H1 (cell line): ENCODE measurements around the gene PLA2G4D. TPM values are rescaled to one million over a fixed set of nuclear protein-coding genes. Genes with fewer than 3 reads are reported as not detected.

Experiments used
- CTCF ChIA-PET: fragments of 300-600 bp; sonication (Branson Sonifier 250); formaldehyde crosslinking; loops from one replicate; lab custom pipeline; 2021; ENCODE audit not compliant: partially characterized antibody; lab: Charles Lee
- POLR2A ChIA-PET: fragments of 300-600 bp; sonication (Branson Sonifier 250); formaldehyde crosslinking; loops from one replicate; lab custom pipeline; 2021; ENCODE audit warnings: inconsistent platforms; ENCODE audit not compliant: partially characterized antibody; lab: Charles Lee
- DNase-seq, 2 experiments: peaks; one replicate each; pipeline versions ENCODE4 v3.0.0 to v3.0.0-alpha.2; 2010 to 2022; ENCODE audit warnings: low spot score in 2 of 2, low read depth in 1 of 2, mixed read lengths in 1 of 2
- FAIRE-seq: peaks from 2 replicates; lab custom pipeline; 2011; peaks lifted over from hg19 to GRCh38; lab: Jason Lieb, UNC
- H2AFZ ChIP-seq: 2 replicates; pipeline ENCODE4 v1.8.1; 2012; ENCODE audit warnings: low read length, inconsistent platforms
- H2AK5ac ChIP-seq: 2 replicates; pipeline ENCODE4 v1.6.1; 2013; ENCODE audit warnings: low read depth, low read length
- H2BK120ac ChIP-seq: replicated peaks from 2 replicates; pipeline ENCODE3; 2013; ENCODE audit warnings: low read depth, low read length, inconsistent platforms
- H2BK12ac ChIP-seq: 2 replicates; pipeline ENCODE4 v1.6.1; 2013; ENCODE audit warnings: low read depth, low read length
- H2BK15ac ChIP-seq: 2 replicates; pipeline ENCODE4 v1.6.1; 2013; ENCODE audit warnings: low read length
- H2BK20ac ChIP-seq: 2 replicates; pipeline ENCODE4 v1.6.1; 2013; ENCODE audit warnings: low read length
- H2BK5ac ChIP-seq: 2 replicates; pipeline ENCODE4 v1.6.1; 2013; ENCODE audit warnings: low read depth, low read length
- H3K14ac ChIP-seq: 2 replicates; pipeline ENCODE4 v1.6.1; 2013; ENCODE audit warnings: inconsistent platforms; ENCODE audit not compliant: insufficient read length
- H3K18ac ChIP-seq: 2 replicates; pipeline ENCODE4 v1.6.1; 2013; ENCODE audit warnings: low read length; ENCODE audit errors: extremely low read depth
- H3K23ac ChIP-seq: 2 replicates; pipeline ENCODE4 v1.6.1; 2013; ENCODE audit warnings: inconsistent platforms; ENCODE audit not compliant: insufficient read length
- H3K23me2 ChIP-seq: 2 replicates; pipeline ENCODE4 v1.6.1; 2013; ENCODE audit warnings: low read depth, low read length
- H3K27ac ChIP-seq: 2 replicates; pipeline ENCODE4 v1.6.1; 2011; ENCODE audit warnings: low read depth, low read length, inconsistent platforms
- H3K27me3 ChIP-seq, 4 experiments: replicated peaks in 1 of 4; 1 replicate in 1 of 4; 2 replicates in 3 of 4; pipeline versions ENCODE4 v1.6.1 to v1.8.1; 2011 to 2013; ENCODE audit warnings: low read length in 3 of 4, mild to moderate bottlenecking in 3 of 4, inconsistent platforms in 2 of 4, mixed read lengths in 2 of 4, moderate library complexity in 1 of 4; ENCODE audit not compliant: control insufficient read depth in 3 of 4, insufficient read depth in 3 of 4; ENCODE audit errors: extremely low read depth in 1 of 4
- H3K36me3 ChIP-seq, 4 experiments: 2 replicates each; pipeline versions ENCODE4 v1.6.1 to v1.8.1; 2011 to 2013; ENCODE audit warnings: mild to moderate bottlenecking in 4 of 4, low read length in 3 of 4, moderate library complexity in 2 of 4, control low read depth in 1 of 4, inconsistent platforms in 1 of 4; ENCODE audit not compliant: insufficient read depth in 4 of 4, control insufficient read depth in 2 of 4
- H3K4ac ChIP-seq: replicated peaks from 2 replicates; pipeline ENCODE3; 2013; ENCODE audit warnings: low read length, low read depth, mixed read lengths, inconsistent platforms; ENCODE audit not compliant: insufficient read length
- H3K4me1 ChIP-seq, 4 experiments: replicated peaks in 1 of 4; 1 replicate in 1 of 4; 2 replicates in 3 of 4; pipeline versions ENCODE4 v1.6.1 to v1.8.1; 2011 to 2013; ENCODE audit warnings: low read length in 3 of 4, inconsistent platforms in 2 of 4, mixed read lengths in 1 of 4; ENCODE audit not compliant: insufficient read depth in 4 of 4, control insufficient read depth in 3 of 4
- H3K4me2 ChIP-seq, 2 experiments: 2 replicates each; pipeline versions ENCODE4 v1.6.1 to v1.8.1; 2011 to 2013; ENCODE audit warnings: low read depth in 2 of 2, low read length in 2 of 2, control low read depth in 1 of 2, inconsistent platforms in 1 of 2, mild to moderate bottlenecking in 1 of 2; ENCODE audit not compliant: insufficient read depth in 1 of 2
- H3K4me3 ChIP-seq, 4 experiments: fragments of 200-600, 300-600 bp in 1 of 4; sonication (generic), shearing (Covaris generic), sonication (Bioruptor Twin) in 1 of 4; 2 replicates each; pipeline versions ENCODE4 v1.5.1 to v1.8.1; 2011 to 2016; ENCODE audit warnings: low read length in 4 of 4, low read depth in 3 of 4, control low read depth in 2 of 4, inconsistent platforms in 2 of 4, mild to moderate bottlenecking in 2 of 4, mixed read lengths in 1 of 4, moderate library complexity in 1 of 4; ENCODE audit not compliant: insufficient read depth in 2 of 4; ENCODE audit errors: extremely low read depth in 1 of 4
- H3K56ac ChIP-seq: replicated peaks from 2 replicates; pipeline ENCODE3; 2013; ENCODE audit warnings: low read depth, mild to moderate bottlenecking, mixed read lengths, low read length, inconsistent platforms; ENCODE audit not compliant: insufficient read length
- H3K79me1 ChIP-seq: 2 replicates; pipeline ENCODE4 v1.6.1; 2013; ENCODE audit warnings: low read depth, low read length, control low read depth
- H3K79me2 ChIP-seq, 2 experiments: 2 replicates each; pipeline versions ENCODE4 v1.6.1 to v1.8.1; 2012 to 2013; ENCODE audit warnings: low read length in 2 of 2, mild to moderate bottlenecking in 2 of 2, inconsistent platforms in 1 of 2; ENCODE audit not compliant: insufficient read depth in 2 of 2, control insufficient read depth in 1 of 2
- H3K9ac ChIP-seq, 4 experiments: replicated peaks in 1 of 4; 1 replicate in 1 of 4; 2 replicates in 3 of 4; pipeline versions ENCODE4 v1.6.1 to v1.8.1; 2011 to 2013; ENCODE audit warnings: low read depth in 3 of 4, low read length in 3 of 4, control low read depth in 2 of 4, mild to moderate bottlenecking in 2 of 4, moderate library complexity in 2 of 4, inconsistent platforms in 1 of 4; ENCODE audit errors: extremely low read depth in 1 of 4
- H3K9me3 ChIP-seq, 2 experiments: 2 replicates each; pipeline versions ENCODE4 v1.6.1 to v1.8.1; 2012 to 2013; ENCODE audit warnings: mild to moderate bottlenecking in 2 of 2, moderate library complexity in 2 of 2, control low read depth in 1 of 2, inconsistent platforms in 1 of 2, low read depth in 1 of 2, low read length in 1 of 2, mixed read lengths in 1 of 2; ENCODE audit not compliant: insufficient read depth in 2 of 2
- H4K20me1 ChIP-seq, 2 experiments: replicated peaks in 1 of 2; 2 replicates each; pipeline versions ENCODE3 to v1.8.1; 2011 to 2013; ENCODE audit warnings: inconsistent platforms in 2 of 2, low read length in 2 of 2, mild to moderate bottlenecking in 1 of 2; ENCODE audit not compliant: insufficient read depth in 2 of 2, control insufficient read depth in 1 of 2
- H4K5ac ChIP-seq: 2 replicates; pipeline ENCODE4 v1.6.1; 2013; ENCODE audit warnings: low read length, low read depth, mixed read lengths, inconsistent platforms; ENCODE audit not compliant: insufficient read length
- H4K8ac ChIP-seq: 2 replicates; pipeline ENCODE4 v1.8.0; 2013; ENCODE audit warnings: mild to moderate bottlenecking, moderate library complexity, low read length, inconsistent platforms; ENCODE audit not compliant: insufficient read depth; ENCODE audit errors: extremely low read depth
- H4K91ac ChIP-seq: replicated peaks from 2 replicates; pipeline ENCODE3; 2013; ENCODE audit warnings: low read length, mixed read lengths, inconsistent platforms; ENCODE audit not compliant: insufficient read length
- CHD2 ChIP-seq: IDR thresholded peaks from 2 replicates; pipeline ENCODE4 v1.6.1; 2012; ENCODE audit warnings: low read length, improper control_type of control experiment
- JUN ChIP-seq: IDR thresholded peaks from 2 replicates; pipeline ENCODE4 v1.6.1; 2011; ENCODE audit warnings: low read depth, mild to moderate bottlenecking, improper control_type of control experiment, low read length
- NANOG ChIP-seq: IDR thresholded peaks from 2 replicates; pipeline ENCODE4 v1.6.1; 2011; ENCODE audit warnings: low read length, low read depth, mild to moderate bottlenecking, inconsistent platforms; ENCODE audit not compliant: insufficient read depth, poor library complexity, severe bottlenecking
- RFX5 ChIP-seq: IDR thresholded peaks from 2 replicates; pipeline ENCODE4 v1.6.1; 2011; ENCODE audit warnings: low read depth, low read length, improper control_type of control experiment, borderline replicate concordance
- SIRT6 ChIP-seq: IDR thresholded peaks from one replicate; pipeline ENCODE4 v1.7.1; 2012; ENCODE audit warnings: low read length, inconsistent platforms
- SP2 ChIP-seq: IDR thresholded peaks from 2 replicates; pipeline ENCODE4 v1.6.1; 2012; ENCODE audit warnings: mild to moderate bottlenecking, low read length, inconsistent platforms
- TAF7 ChIP-seq: optimal IDR thresholded peaks from 2 replicates; pipeline ENCODE3; 2011; ENCODE audit warnings: low read depth, mild to moderate bottlenecking, inconsistent platforms, low read length, moderate library complexity, borderline replicate concordance
- WGBS, 2 experiments: shearing (Covaris generic) in 1 of 2; methylation state at CpG; one replicate each; pipeline versions ENCODE4 v1.1.6 to v1.1.7; 2013 to 2015; ENCODE audit warnings: low lambda C conversion rate in 2 of 2, mixed read lengths in 2 of 2, inconsistent platforms in 1 of 2, low coverage in 1 of 2, missing lambda C conversion rate in 1 of 2; ENCODE audit not compliant: insufficient replicate concordance in 2 of 2, insufficient coverage in 1 of 2, insufficient read length in 1 of 2; ENCODE audit errors: extremely low coverage in 1 of 2, missing lambda C conversion rate in 1 of 2; 5-methylcytosine and 5-hydroxymethylcytosine counted together
- polyA plus RNA-seq, 7 experiments: library from polyadenylated mRNA; depleted of rRNA in 3 of 7; stranded (reverse) in 5 of 7; unstranded in 2 of 7; fragments of >200 nt in 5 of 7; fragments of 200-250 nt in 2 of 7; gene quantifications; 1 replicate in 5 of 7; 2 replicates in 1 of 7; 4 replicates in 1 of 7; pipeline versions ENCODE4 v1.2.1 to v1.2.3, GENCODE V29; 2011 to 2013; ENCODE audit warnings: missing spikeins in 2 of 7, mixed read lengths in 2 of 7
- total RNA-seq: library from RNA; stranded (reverse); fragmentation: NEBNext Ultra II Directional; extraction: Animal tissue kit (Norgen Biotek cat#: 25700); gene quantifications from 2 replicates; pipeline ENCODE4 v1.2.1, GENCODE V29; 2021

Gene PLA2G4D
- total and polyA plus RNA-seq, 2 of the 8 experiments (the other 6 are each of a cell fraction or from before 2014, with no cell fraction given), result 0.07 to 0.18 TPM

DNA sequence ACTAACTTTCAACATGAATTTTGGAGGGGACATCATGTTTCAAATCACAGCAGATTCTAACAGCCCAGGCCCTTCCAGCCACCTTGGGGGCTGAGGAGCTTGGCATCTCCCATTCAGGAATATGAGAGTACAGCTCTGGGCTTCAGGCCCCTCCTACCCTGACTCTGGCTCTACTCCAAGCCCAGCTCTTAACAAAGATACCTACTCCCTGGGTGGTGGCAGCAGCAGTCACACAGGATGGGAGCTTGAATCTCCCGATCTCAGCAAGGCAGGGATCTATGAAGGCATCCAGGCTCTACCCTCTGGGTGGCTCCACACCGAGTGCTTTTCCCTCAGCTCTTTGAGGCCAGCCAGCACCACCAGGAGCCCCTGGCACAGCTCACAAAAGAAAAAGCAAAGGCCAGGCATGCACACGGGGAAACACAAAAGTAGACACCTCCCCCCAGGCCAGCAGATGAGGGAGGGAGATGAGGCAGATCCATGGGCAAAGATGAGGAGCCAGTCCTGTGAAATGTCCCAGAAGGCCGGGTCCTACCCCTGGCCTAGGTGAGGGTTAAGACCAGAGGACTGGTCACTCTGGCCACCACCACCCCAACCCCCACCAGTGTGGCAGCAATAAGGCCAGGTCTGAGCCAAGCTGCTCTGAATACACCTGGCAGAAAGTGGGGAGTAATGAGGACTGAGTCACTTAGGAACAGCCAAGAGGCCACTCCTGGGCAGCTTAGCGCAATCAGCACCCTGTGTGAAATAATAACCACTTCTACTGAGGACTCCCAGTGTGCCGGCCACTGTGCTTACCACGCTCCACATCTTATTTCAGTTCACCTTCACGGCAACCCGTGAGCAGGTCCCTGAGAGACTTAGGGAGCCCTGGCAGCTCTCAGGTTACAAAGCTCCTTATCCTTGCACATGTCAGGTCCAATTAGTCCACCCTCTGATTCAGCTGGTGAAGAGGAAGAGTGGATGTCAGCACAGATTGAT is 37.8 kb upstream of the PLA2G4D start:
- H3K27ac ChIP-seq, result no peak overlapping the region
- H3K56ac ChIP-seq, result no peak overlapping the region
- no peak overlapping the region for H2BK5ac ChIP-seq
- no peak overlapping the region for H3K4ac ChIP-seq
- no peak overlapping the region for H3K9ac ChIP-seq
- no peak overlapping the region for H4K5ac ChIP-seq
- no peak overlapping the region for H4K91ac ChIP-seq
- no peak overlapping the region for H3K14ac ChIP-seq
- no peak overlapping the region for H2BK20ac ChIP-seq
- no peaks in the 10 kb centered on the region for H3K23me2 ChIP-seq
- H3K4me2 ChIP-seq, result no peak overlapping the region; a peak in 1 of 4 replicates
- H2BK15ac ChIP-seq, result no peak overlapping the region
- no peak overlapping the region for H3K23ac ChIP-seq
- no peaks in the 10 kb centered on the region for H3K27me3 ChIP-seq
- ChIA-PET CTCF (interaction anchor here (0.9 to 22.6 kb wide), 14 partner anchors 7 to 253 kb away, joined by 3 to 416 read pairs (median 5); no protein-coding TSS in a partner anchor), POLR2A (interaction anchor here (0.7 kb wide), 1 partner anchor 53 kb away, joined by 3 read pairs; no protein-coding TSS in a partner anchor)
- no peak for DNase-seq
- no peak overlapping the region for H2BK120ac ChIP-seq
- no peaks in the 10 kb centered on the region for H3K9me3 ChIP-seq
- H3K4me3 ChIP-seq, result no peak overlapping the region
- 81% methylated on average over 8 of the region's 9 CpGs; no CpG with 5 or more reads in 1 of the 2 experiments for WGBS, 2 experiments
- H3K4me1 ChIP-seq, result peaks cover 0 to 7% (median 4%) of the 10 kb centered on the region in 4 experiments; a peak in 3 of 7 replicates
- no peaks in the 10 kb centered on the region for H4K20me1 ChIP-seq
- TF ChIP-seq CHD2 (no peak), RFX5 (no peak), JUN (no peak), SIRT6 (no peak), SP2 (no peak), NANOG (no peak), TAF7 (no peak)
- no peaks in the 10 kb centered on the region for H3K79me2 ChIP-seq
- no peak overlapping the region for H4K8ac ChIP-seq
- H3K36me3 ChIP-seq, result no peaks in the 10 kb centered on the region
- no peaks in the 10 kb centered on the region for H3K79me1 ChIP-seq
- H2BK12ac ChIP-seq, result no peak overlapping the region
- peak overlapping the region; percentile 76; the same call in 1 of the 2 replicates for H2AFZ ChIP-seq
- H2AK5ac ChIP-seq, result no peak overlapping the region
- FAIRE-seq, result no peak
- 0 out of 2 replicates have a peak overlapping the region, but pooled peaks have one; percentile 7 for H3K18ac ChIP-seq
